GM18517 (cell line): ENCODE results near the gene STS.

Experiments
- ATAC-seq: cut with Tn5 transposase; IDR thresholded peaks from one replicate; pipeline ENCODE4 v1.9.1; 2021; ENCODE audit warnings: mild to moderate bottlenecking, moderate library complexity; ENCODE audit not compliant: unreplicated experiment

The STS gene, protein sequence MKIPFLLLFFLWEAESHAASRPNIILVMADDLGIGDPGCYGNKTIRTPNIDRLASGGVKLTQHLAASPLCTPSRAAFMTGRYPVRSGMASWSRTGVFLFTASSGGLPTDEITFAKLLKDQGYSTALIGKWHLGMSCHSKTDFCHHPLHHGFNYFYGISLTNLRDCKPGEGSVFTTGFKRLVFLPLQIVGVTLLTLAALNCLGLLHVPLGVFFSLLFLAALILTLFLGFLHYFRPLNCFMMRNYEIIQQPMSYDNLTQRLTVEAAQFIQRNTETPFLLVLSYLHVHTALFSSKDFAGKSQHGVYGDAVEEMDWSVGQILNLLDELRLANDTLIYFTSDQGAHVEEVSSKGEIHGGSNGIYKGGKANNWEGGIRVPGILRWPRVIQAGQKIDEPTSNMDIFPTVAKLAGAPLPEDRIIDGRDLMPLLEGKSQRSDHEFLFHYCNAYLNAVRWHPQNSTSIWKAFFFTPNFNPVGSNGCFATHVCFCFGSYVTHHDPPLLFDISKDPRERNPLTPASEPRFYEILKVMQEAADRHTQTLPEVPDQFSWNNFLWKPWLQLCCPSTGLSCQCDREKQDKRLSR

DNA sequence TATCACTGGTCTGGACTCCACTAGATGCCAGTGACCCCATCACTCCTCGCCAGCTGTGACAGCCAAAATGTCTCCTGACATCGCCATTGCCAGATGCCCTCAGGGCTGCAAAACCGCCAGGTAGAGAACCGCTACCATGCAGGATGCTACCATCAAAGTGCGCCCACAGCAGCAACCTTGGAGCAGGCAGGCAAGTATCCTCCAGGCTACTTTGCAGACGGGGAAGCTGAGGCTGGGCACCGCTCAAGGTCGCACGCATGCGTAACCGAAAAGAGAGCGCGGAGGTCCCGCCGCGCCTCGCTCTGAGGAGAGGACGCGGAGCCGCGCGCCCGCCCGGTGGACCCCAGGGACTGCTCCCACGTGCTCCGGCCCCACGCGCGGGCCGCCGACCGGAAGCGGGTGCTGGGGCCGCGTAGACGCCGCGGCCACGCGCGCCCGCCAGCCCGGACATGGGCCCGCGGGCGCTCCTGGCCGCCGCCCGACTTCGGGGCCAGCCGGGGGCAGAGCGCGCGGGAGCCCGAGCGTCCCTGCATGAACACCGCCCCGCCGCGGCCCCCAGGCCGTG is at the start of gene STS:
Gene STS (plus strand): TSS at position 300 of the 565 bp plus-strand sequence. CDS start 105,488 bp downstream, outside the sequence.
- peak; percentile 38 for ATAC-seq

DNA sequence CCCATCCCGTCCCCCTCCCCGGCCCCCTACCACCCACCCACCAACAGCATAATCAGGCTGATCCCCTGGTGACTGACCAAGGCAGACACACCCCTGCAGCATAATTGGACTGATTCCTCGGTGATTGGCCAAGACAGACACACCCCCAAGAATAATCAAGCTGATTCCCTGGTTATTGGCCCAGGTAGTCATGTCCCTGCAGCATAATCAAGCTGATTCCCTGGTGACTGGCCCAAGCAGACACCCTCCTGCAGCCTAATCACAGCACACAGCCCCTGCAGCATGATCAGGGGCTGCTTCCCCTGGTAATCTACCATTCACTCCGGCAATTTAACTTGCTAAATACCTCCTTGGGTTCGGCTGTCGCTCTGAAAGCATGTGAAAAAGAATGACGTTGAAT is 47.5 kb upstream of the STS start:
- no peak for ATAC-seq

DNA sequence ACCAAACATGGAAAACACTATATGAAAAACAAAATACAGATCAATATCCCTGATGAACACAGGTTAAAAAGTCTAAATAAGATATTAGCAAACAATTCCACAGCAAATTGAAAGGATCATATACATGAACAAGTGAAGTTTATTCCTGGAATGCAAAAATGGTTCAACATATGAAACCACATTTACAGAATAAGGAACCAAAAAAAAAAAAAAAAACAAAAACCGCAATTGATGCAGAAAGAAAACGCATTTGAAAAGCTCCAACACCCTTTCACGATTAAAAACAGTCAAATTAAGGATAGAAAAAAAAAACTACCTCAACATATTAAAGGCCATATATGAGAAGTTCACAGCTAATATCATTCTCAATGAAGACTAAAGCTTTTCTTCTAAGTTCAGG is 45.4 kb upstream of the STS start:
- no peak for ATAC-seq

DNA sequence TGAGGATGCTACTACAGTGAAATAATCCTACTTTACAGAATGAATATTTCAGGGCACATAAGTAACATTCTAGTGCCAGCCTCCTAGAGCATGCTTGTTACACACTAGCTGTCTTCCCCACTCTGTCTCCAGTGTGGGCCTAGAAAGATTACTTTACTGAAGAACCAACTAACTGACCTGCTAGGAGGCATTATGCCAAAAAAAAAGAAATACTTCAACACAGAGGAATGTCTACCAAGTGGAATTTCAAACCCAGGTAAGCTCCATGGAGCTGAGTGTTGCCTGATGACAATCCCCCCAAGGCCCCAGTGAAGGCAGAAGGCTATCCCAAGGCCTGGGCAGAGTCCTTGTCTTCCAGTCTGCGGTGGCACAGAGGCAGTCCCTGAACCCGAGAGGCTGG is 40.9 kb upstream of the STS start:
- ATAC-seq: no peak

DNA sequence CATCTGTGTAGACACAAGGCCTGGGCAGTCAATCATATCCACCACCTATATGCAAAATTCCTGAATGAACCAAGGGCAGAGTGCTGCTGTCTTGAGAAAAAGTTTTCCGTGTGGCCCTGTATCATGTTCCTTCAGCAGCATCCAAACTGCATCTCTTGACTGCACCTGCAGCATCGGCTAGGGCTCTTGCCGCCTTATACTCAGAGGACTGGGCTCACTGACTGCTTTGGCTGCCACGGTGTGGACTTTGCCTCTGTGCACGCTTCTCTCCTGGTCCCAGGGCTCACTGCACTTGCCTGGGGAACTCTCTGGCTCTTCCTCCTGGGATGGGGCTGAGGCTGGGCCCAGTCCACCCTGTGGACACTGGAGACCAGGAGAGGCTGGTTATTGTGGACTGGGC is 39.5 kb upstream of the STS start:
- ATAC-seq: no peak

DNA sequence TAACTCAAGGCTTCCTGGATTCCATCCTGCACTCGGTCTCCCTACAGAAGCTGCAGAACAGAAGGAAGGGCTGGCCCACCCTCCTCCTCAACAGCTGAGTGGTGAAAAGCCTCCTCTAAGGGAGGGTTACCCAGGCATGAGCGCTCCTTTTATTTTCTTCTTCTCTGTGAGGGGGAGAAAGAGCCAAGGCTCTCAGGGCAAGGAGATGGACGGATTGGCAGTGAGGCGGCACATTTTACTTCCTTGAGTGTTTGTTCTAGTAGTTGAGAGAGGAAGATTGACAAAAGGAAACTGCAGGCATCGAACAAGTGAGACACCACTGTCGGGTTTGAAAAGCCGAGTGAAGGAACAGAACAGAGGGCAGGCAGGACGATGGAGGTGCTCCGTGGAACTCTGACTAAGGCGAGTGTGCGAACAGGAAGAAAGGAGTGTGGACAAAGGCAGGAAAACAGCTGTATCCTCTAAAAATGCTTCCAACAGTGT is 38.4 kb upstream of the STS start:
- ATAC-seq: no peak

DNA sequence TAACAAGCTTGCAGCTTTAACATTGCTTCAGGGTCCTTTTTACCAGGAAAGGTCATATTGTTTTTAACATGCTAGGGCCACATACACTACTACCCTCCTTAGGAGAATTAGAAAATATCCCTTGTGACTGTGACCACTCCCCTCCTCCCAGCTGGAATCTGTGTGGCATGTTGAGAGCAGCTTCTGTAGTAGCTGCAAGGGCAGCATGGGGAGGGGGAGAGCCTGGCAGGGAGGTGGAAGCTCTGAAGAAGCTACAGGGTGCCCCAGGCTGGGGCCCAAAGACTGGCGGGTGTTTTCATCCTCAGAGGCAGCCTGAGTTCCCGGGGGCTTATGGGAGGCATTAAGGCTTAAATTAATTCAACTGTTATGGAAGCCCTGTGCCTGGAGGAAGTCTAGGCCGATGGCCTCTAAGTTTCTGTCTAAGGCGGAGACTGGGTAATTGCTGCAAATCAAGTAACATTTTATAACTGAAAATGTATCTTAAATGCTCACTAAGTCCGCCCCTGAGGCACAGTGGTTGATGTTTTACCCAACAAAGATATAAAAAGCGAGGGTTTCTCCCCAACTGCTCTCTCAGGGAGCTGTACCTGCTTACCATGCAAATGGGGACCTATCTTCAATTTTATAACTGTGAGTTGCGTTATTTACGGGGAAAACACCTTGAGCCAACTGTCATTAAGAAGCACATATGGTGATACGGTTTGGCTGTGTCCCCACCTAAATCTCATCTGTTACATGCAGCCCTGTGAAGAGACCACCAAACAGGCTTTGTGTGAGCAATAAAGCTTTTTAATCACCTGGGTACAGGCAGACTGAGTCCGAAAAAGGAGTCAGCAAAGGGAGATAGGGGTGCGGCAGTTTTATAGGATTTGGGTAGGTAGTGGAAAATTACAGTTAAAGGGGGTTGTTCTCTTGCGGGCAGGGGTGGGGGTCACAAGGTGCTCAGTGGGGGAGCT is 37.4 kb upstream of the STS start:
- peak; percentile 80 for ATAC-seq

DNA sequence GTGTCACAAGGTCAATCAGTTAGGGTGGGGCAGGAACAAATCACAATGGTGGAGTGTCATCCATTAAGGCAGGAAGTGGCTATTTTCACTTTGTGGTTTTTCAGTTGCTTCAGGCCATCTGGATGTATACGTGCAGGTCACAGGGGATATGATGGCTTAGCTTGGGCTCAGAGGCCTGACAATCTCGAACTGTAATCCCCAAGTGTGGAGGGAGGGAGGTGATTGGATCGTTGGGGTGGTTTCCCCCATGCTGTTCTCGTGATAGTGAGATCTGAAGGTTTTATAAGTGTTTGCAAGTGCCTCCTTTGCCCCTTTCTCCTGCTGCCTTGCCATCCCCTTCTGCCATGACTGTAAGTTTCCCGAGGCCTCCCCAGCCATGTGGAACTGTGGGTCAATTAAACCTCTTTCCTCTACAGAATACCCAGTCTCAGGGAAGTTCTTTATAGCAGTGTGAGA is 36.7 kb upstream of the STS start:
- peak; percentile 50 for ATAC-seq

DNA sequence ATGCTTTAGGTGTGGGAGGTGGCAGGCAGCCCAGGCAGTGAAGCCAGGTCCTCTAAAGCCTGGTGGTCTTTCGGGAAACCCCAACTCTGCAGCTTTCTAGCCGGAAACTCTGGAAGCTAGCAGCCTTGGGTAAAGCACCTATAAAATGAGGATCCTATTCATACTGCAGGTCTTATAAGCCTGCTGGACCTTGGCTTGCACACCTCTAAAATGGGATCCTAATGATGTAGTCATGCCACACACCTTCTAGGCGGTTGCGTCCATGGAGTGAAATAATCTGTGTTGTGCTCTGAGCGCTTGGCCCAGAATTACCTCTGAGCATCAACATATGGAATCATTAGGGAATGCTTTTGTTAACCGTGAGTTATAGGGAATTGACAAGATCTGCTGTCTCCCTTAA is 36.0 kb upstream of the STS start:
- ATAC-seq: no peak

DNA sequence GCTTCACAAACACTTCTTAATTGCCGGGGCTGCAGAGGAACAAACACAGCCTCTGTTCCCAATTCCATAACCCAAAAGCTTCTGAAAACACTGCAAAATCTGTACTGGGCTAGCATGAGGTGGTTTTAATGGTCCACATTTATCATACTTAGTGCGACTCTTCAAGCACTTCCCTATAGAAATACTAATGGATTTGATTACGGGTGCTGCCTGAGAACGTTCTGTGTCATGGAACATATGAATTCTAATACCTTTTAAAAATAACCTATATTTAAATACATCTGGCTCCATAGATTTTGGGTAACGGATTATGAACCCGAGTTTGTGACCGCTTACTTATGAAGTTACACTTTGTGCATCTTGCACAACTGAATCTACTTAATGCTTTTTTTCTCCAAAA is 35.4 kb upstream of the STS start:
- ATAC-seq: no peak

DNA sequence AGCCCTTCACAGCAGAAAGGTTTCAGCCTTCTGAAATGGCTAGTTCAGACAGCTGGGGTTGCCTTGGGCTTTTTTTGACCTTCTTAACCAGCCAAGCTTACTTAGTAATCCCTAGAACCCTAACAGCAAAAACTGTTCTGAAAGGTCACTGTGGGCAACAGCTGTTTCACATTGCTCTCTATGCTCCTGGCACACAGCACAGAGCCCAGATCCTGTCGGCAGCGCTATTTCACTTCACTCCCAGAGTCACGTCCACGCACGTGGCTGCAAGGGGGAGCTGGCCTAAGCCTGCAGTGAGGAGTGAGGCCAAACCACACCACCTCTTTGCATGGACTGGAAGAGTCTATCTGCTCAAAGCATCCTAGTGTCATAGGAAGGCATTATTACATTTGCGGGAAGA is 32.0 kb upstream of the STS start:
- peak; percentile 82 for ATAC-seq

DNA sequence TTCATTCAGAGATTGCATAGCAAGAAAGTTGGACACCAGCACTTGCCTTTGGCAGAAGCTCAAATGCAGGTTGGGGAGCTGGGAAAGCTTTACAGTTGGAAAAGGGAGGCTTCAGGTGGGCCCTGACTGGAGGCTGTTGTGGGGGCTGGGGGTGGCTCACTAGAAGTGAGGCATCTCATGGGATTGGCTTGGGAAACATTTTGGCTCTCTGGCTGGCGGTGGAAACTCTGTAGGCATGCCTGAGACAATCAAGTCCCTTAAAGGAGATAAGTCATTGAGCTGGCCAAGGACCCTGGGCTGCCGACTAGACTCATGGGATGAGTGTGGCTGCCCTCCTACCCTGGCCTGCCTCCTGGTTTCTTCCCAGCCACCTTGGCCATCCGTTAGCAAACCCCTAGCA is 31.4 kb upstream of the STS start:
- ATAC-seq: no peak

DNA sequence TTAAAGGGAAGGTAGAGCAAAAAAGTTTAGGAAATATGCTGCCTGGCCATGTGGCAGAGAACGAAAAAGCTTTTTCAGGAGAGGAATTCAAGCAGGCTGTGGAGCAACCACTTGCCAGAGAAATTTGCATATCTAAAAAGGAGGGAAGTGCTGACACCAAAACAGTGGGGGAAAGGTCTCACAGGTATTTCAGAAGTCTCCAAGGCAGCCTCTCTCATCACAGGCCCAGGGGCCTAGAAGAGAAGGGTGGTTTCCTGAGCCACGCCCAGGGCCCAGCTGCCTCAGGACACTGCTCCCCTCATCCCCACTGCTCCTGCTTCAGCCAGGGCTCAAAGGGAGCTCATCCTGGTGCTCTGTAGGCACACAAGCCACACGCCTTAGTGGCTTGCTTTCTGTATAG is 29.9 kb upstream of the STS start:
- peak; percentile 34 for ATAC-seq

DNA sequence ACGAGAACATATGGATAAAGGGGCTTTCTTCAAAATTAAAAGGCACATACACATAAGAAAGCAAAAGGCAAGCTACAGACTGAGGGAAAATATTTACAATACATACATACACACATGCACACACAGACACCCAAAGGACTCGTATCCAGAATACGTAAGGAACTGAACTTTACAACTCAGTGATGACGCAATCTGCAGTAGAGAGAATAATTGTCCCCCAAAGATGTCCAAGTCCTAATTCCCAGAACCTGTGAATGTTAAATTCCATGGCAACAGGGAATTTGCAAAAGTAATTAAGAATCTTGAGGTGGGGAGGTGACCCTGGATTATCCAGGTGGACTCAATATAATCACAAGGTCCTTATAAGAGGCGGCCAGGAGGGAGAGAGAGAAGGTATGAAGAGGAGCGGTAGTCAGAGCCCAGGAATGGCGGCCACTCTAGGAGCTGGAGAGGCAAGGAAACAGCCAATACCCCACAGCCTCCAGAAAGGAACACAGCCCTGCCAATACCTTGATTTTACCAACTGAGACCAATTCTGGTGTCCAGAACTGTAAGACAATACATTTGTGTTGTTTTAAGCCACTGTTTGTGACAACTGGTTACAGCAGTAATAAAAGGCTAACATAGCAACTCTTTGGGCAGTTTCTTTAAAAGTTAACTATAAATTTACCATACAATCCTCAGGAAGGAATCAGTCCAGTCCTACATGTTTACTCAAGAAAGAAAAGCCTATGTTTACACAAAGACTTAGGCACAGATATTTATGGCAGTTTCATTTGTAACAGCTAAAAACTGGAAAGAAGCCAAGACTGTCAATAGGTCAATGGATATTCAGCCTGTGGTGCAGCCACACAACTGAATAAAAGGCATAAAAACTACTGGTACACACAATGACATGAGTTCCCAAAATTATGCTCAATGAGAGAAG is 27.3 kb upstream of the STS start:
- ATAC-seq: no peak

DNA sequence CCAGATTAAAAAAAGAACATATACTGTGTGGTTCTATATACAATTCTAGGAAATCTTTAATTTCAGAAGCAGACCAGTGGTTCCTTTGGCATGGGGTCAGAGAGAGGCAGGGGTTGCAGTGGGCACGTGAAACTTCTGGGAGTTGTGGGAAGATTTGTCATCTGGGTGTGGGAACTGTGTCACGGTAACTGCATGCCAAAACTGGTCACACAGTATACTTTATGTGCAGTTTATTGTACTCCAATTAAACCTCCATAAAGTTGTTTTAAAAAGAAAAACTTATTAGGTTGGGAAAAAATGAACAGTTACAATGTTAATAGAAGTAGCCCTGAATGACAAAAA is 26.7 kb upstream of the STS start:
- ATAC-seq: no peak

DNA sequence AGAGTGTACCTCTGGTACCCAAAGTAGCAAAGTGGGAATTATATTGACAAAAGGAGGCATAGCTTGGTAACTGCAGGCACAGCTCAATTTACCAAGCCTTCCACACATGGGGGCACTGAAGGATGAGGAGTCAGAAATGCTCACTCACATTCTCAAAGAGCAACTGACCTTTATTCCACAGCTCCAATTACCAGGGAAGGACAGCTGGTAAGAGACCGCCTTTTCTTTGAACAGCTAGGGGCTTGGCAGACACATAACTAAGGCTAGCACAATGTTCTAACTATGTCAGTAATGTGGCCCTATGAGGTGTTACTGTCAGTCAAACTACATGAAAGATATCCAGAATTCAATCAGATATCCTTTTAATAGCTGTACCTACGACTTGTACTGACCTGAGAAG is 20.5 kb upstream of the STS start:
- no peak for ATAC-seq

DNA sequence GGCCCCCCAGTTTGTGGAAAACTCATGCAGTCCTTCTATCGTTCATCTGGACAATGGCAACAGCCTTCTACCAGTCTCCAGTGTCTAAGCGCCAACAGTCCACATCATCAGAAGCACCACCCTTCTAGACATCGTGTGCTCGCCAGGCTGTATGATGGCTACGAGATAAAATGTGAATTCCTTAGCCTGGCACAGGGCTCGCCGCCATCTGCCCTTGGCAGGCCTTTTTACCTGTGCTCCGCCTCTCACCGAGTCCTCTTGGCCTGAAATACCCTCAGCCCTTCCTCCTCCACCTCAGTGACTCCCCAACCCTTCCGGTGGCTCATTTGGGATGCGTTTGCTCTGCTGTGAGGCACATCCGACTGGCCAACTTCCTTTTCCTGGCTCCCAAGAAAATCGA is 15.9 kb upstream of the STS start:
- no peak for ATAC-seq

DNA sequence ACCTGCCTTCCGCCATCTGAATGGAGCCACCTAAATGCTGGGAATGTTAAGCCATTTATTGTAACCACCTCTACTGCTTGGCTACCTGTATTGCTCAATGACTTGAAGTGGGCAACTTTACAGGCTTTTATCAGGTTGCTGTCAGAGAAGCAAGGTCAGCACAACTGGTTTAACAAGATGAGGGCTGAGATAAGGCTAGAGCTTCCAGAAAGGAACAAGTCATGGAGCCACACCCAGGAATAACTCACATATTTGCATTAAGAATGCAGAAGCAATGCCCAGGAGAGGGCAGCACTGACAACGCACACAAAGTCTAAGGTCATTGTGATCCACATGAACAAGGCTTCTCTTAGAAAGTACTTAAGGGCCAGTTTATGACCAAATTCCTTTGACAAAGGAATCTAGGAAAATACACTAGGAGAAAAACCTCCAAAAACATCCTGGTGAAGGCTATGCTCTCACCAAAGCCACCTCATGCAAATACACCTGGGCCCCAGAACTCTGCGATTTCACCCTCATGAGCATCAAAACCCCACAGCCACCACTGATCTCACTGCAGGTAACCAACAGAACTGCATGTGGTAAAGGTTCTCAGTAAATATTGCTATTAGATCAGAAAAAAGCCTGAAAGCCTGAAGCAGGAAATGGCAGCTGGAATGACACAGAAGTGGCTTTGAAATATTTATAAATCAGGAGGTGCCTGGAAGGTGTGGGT is 15.0 kb upstream of the STS start:
- ATAC-seq: peak; percentile 86

DNA sequence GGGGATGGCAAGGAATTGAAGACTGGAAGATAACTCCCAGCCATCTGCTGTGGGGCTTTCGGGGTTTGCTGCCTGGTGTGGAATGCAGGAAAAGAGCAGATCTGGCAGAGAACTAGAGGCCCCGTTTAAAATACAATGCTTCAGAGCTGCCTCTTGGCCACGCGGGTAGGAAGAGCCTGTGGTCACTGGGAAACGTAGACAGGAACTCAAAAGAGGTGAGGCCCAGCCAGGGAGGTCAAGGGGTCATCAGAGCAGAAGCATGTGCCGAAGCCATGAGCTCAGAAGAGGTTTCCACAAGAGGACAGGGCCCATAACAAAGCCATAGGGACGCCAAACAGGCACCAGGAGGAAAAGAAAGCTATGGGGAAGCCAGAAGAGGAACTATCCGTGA is 14.5 kb upstream of the STS start:
- no peak for ATAC-seq
